H1 (cell line): Measurements from ENCODE around the gene TRMT2B. TPM values are rescaled to one million over a fixed set of nuclear protein-coding genes. Genes with fewer than 3 reads are reported as not detected.

Experiments used
- CTCF ChIA-PET: fragments of 300-600 bp; sonication (Branson Sonifier 250); formaldehyde crosslinking; loops from one replicate; lab custom pipeline; 2021; ENCODE audit not compliant: partially characterized antibody; lab: Charles Lee
- POLR2A ChIA-PET: fragments of 300-600 bp; sonication (Branson Sonifier 250); formaldehyde crosslinking; loops from one replicate; lab custom pipeline; 2021; ENCODE audit warnings: inconsistent platforms; ENCODE audit not compliant: partially characterized antibody; lab: Charles Lee
- DNase-seq, 2 experiments: peaks; one replicate each; pipeline versions ENCODE4 v3.0.0 to v3.0.0-alpha.2; 2010 to 2022; ENCODE audit warnings: low spot score in 2 of 2, low read depth in 1 of 2, mixed read lengths in 1 of 2
- FAIRE-seq: peaks from 2 replicates; lab custom pipeline; 2011; peaks lifted over from hg19 to GRCh38; lab: Jason Lieb, UNC
- H2AFZ ChIP-seq: 2 replicates; pipeline ENCODE4 v1.8.1; 2012; ENCODE audit warnings: low read length, inconsistent platforms
- H2AK5ac ChIP-seq: 2 replicates; pipeline ENCODE4 v1.6.1; 2013; ENCODE audit warnings: low read depth, low read length
- H2BK120ac ChIP-seq: replicated peaks from 2 replicates; pipeline ENCODE3; 2013; ENCODE audit warnings: low read depth, low read length, inconsistent platforms
- H2BK12ac ChIP-seq: 2 replicates; pipeline ENCODE4 v1.6.1; 2013; ENCODE audit warnings: low read depth, low read length
- H2BK15ac ChIP-seq: 2 replicates; pipeline ENCODE4 v1.6.1; 2013; ENCODE audit warnings: low read length
- H2BK20ac ChIP-seq: 2 replicates; pipeline ENCODE4 v1.6.1; 2013; ENCODE audit warnings: low read length
- H2BK5ac ChIP-seq: 2 replicates; pipeline ENCODE4 v1.6.1; 2013; ENCODE audit warnings: low read depth, low read length
- H3K14ac ChIP-seq: 2 replicates; pipeline ENCODE4 v1.6.1; 2013; ENCODE audit warnings: inconsistent platforms; ENCODE audit not compliant: insufficient read length
- H3K18ac ChIP-seq: 2 replicates; pipeline ENCODE4 v1.6.1; 2013; ENCODE audit warnings: low read length; ENCODE audit errors: extremely low read depth
- H3K23ac ChIP-seq: 2 replicates; pipeline ENCODE4 v1.6.1; 2013; ENCODE audit warnings: inconsistent platforms; ENCODE audit not compliant: insufficient read length
- H3K23me2 ChIP-seq: 2 replicates; pipeline ENCODE4 v1.6.1; 2013; ENCODE audit warnings: low read depth, low read length
- H3K27ac ChIP-seq: 2 replicates; pipeline ENCODE4 v1.6.1; 2011; ENCODE audit warnings: low read depth, low read length, inconsistent platforms
- H3K27me3 ChIP-seq, 4 experiments: replicated peaks in 1 of 4; 1 replicate in 1 of 4; 2 replicates in 3 of 4; pipeline versions ENCODE4 v1.6.1 to v1.8.1; 2011 to 2013; ENCODE audit warnings: low read length in 3 of 4, mild to moderate bottlenecking in 3 of 4, inconsistent platforms in 2 of 4, mixed read lengths in 2 of 4, moderate library complexity in 1 of 4; ENCODE audit not compliant: control insufficient read depth in 3 of 4, insufficient read depth in 3 of 4; ENCODE audit errors: extremely low read depth in 1 of 4
- H3K36me3 ChIP-seq, 4 experiments: 2 replicates each; pipeline versions ENCODE4 v1.6.1 to v1.8.1; 2011 to 2013; ENCODE audit warnings: mild to moderate bottlenecking in 4 of 4, low read length in 3 of 4, moderate library complexity in 2 of 4, control low read depth in 1 of 4, inconsistent platforms in 1 of 4; ENCODE audit not compliant: insufficient read depth in 4 of 4, control insufficient read depth in 2 of 4
- H3K4ac ChIP-seq: replicated peaks from 2 replicates; pipeline ENCODE3; 2013; ENCODE audit warnings: low read length, low read depth, mixed read lengths, inconsistent platforms; ENCODE audit not compliant: insufficient read length
- H3K4me1 ChIP-seq, 4 experiments: replicated peaks in 1 of 4; 1 replicate in 1 of 4; 2 replicates in 3 of 4; pipeline versions ENCODE4 v1.6.1 to v1.8.1; 2011 to 2013; ENCODE audit warnings: low read length in 3 of 4, inconsistent platforms in 2 of 4, mixed read lengths in 1 of 4; ENCODE audit not compliant: insufficient read depth in 4 of 4, control insufficient read depth in 3 of 4
- H3K4me2 ChIP-seq, 2 experiments: 2 replicates each; pipeline versions ENCODE4 v1.6.1 to v1.8.1; 2011 to 2013; ENCODE audit warnings: low read depth in 2 of 2, low read length in 2 of 2, control low read depth in 1 of 2, inconsistent platforms in 1 of 2, mild to moderate bottlenecking in 1 of 2; ENCODE audit not compliant: insufficient read depth in 1 of 2
- H3K4me3 ChIP-seq, 4 experiments: fragments of 200-600, 300-600 bp in 1 of 4; sonication (generic), shearing (Covaris generic), sonication (Bioruptor Twin) in 1 of 4; 2 replicates each; pipeline versions ENCODE4 v1.5.1 to v1.8.1; 2011 to 2016; ENCODE audit warnings: low read length in 4 of 4, low read depth in 3 of 4, control low read depth in 2 of 4, inconsistent platforms in 2 of 4, mild to moderate bottlenecking in 2 of 4, mixed read lengths in 1 of 4, moderate library complexity in 1 of 4; ENCODE audit not compliant: insufficient read depth in 2 of 4; ENCODE audit errors: extremely low read depth in 1 of 4
- H3K56ac ChIP-seq: replicated peaks from 2 replicates; pipeline ENCODE3; 2013; ENCODE audit warnings: low read depth, mild to moderate bottlenecking, mixed read lengths, low read length, inconsistent platforms; ENCODE audit not compliant: insufficient read length
- H3K79me1 ChIP-seq: 2 replicates; pipeline ENCODE4 v1.6.1; 2013; ENCODE audit warnings: low read depth, low read length, control low read depth
- H3K79me2 ChIP-seq, 2 experiments: 2 replicates each; pipeline versions ENCODE4 v1.6.1 to v1.8.1; 2012 to 2013; ENCODE audit warnings: low read length in 2 of 2, mild to moderate bottlenecking in 2 of 2, inconsistent platforms in 1 of 2; ENCODE audit not compliant: insufficient read depth in 2 of 2, control insufficient read depth in 1 of 2
- H3K9ac ChIP-seq, 4 experiments: replicated peaks in 1 of 4; 1 replicate in 1 of 4; 2 replicates in 3 of 4; pipeline versions ENCODE4 v1.6.1 to v1.8.1; 2011 to 2013; ENCODE audit warnings: low read depth in 3 of 4, low read length in 3 of 4, control low read depth in 2 of 4, mild to moderate bottlenecking in 2 of 4, moderate library complexity in 2 of 4, inconsistent platforms in 1 of 4; ENCODE audit errors: extremely low read depth in 1 of 4
- H3K9me3 ChIP-seq, 2 experiments: 2 replicates each; pipeline versions ENCODE4 v1.6.1 to v1.8.1; 2012 to 2013; ENCODE audit warnings: mild to moderate bottlenecking in 2 of 2, moderate library complexity in 2 of 2, control low read depth in 1 of 2, inconsistent platforms in 1 of 2, low read depth in 1 of 2, low read length in 1 of 2, mixed read lengths in 1 of 2; ENCODE audit not compliant: insufficient read depth in 2 of 2
- H4K20me1 ChIP-seq, 2 experiments: replicated peaks in 1 of 2; 2 replicates each; pipeline versions ENCODE3 to v1.8.1; 2011 to 2013; ENCODE audit warnings: inconsistent platforms in 2 of 2, low read length in 2 of 2, mild to moderate bottlenecking in 1 of 2; ENCODE audit not compliant: insufficient read depth in 2 of 2, control insufficient read depth in 1 of 2
- H4K5ac ChIP-seq: 2 replicates; pipeline ENCODE4 v1.6.1; 2013; ENCODE audit warnings: low read length, low read depth, mixed read lengths, inconsistent platforms; ENCODE audit not compliant: insufficient read length
- H4K8ac ChIP-seq: 2 replicates; pipeline ENCODE4 v1.8.0; 2013; ENCODE audit warnings: mild to moderate bottlenecking, moderate library complexity, low read length, inconsistent platforms; ENCODE audit not compliant: insufficient read depth; ENCODE audit errors: extremely low read depth
- H4K91ac ChIP-seq: replicated peaks from 2 replicates; pipeline ENCODE3; 2013; ENCODE audit warnings: low read length, mixed read lengths, inconsistent platforms; ENCODE audit not compliant: insufficient read length
- ASH2L ChIP-seq: fragments of 200-600, 300-600 bp; sonication (generic); IDR thresholded peaks from one replicate; pipeline ENCODE4 v1.7.1; 2017; ENCODE audit warnings: low read length
- CHD2 ChIP-seq: IDR thresholded peaks from 2 replicates; pipeline ENCODE4 v1.6.1; 2012; ENCODE audit warnings: low read length, improper control_type of control experiment
- EGR1 ChIP-seq: IDR thresholded peaks from 2 replicates; pipeline ENCODE4 v1.6.1; 2011; ENCODE audit warnings: low read depth, low read length, borderline replicate concordance
- EZH2 ChIP-seq: fragments of 200-600 bp; sonication (generic); IDR thresholded peaks from 2 replicates; pipeline ENCODE4 v1.7.1; 2012; ENCODE audit warnings: low read depth, mild to moderate bottlenecking, moderate library complexity, low read length, inconsistent platforms; ENCODE audit not compliant: severe bottlenecking
- JUN ChIP-seq: IDR thresholded peaks from 2 replicates; pipeline ENCODE4 v1.6.1; 2011; ENCODE audit warnings: low read depth, mild to moderate bottlenecking, improper control_type of control experiment, low read length
- KDM4A ChIP-seq: IDR thresholded peaks from one replicate; pipeline ENCODE4 v1.7.1; 2012; ENCODE audit warnings: low read depth, mild to moderate bottlenecking, moderate library complexity, low read length, inconsistent platforms; ENCODE audit not compliant: severe bottlenecking
- NANOG ChIP-seq: IDR thresholded peaks from 2 replicates; pipeline ENCODE4 v1.6.1; 2011; ENCODE audit warnings: low read length, low read depth, mild to moderate bottlenecking, inconsistent platforms; ENCODE audit not compliant: insufficient read depth, poor library complexity, severe bottlenecking
- NRF1 ChIP-seq: IDR thresholded peaks from 2 replicates; pipeline ENCODE4 v1.6.1; 2011; ENCODE audit warnings: mild to moderate bottlenecking, low read depth, low read length, improper control_type of control experiment
- POLR2A ChIP-seq, 2 experiments: IDR thresholded peaks; 1 replicate in 1 of 2; 2 replicates in 1 of 2; pipeline ENCODE4 v1.6.1; 2011; ENCODE audit warnings: low read depth in 2 of 2, low read length in 2 of 2, mild to moderate bottlenecking in 2 of 2; ENCODE audit errors: control extremely low read depth in 1 of 2
- RNF2 ChIP-seq: fragments of 200-900, 300-1000 bp; sonication (generic); IDR thresholded peaks from 2 replicates; pipeline ENCODE4 v1.7.1; 2016; ENCODE audit warnings: borderline replicate concordance, low read depth, mild to moderate bottlenecking, antibody characterized with exemption, low read length; ENCODE audit not compliant: poor library complexity, severe bottlenecking; ENCODE audit errors: missing control alignments
- SP2 ChIP-seq: IDR thresholded peaks from 2 replicates; pipeline ENCODE4 v1.6.1; 2012; ENCODE audit warnings: mild to moderate bottlenecking, low read length, inconsistent platforms
- TAF1 ChIP-seq: IDR thresholded peaks from 2 replicates; pipeline ENCODE4 v1.6.1; 2011; ENCODE audit warnings: mild to moderate bottlenecking, low read depth, low read length
- TAF7 ChIP-seq: optimal IDR thresholded peaks from 2 replicates; pipeline ENCODE3; 2011; ENCODE audit warnings: low read depth, mild to moderate bottlenecking, inconsistent platforms, low read length, moderate library complexity, borderline replicate concordance
- polyA plus RNA-seq, 7 experiments: library from polyadenylated mRNA; depleted of rRNA in 3 of 7; stranded (reverse) in 5 of 7; unstranded in 2 of 7; fragments of >200 nt in 5 of 7; fragments of 200-250 nt in 2 of 7; gene quantifications; 1 replicate in 5 of 7; 2 replicates in 1 of 7; 4 replicates in 1 of 7; pipeline versions ENCODE4 v1.2.1 to v1.2.3, GENCODE V29; 2011 to 2013; ENCODE audit warnings: missing spikeins in 2 of 7, mixed read lengths in 2 of 7
- total RNA-seq: library from RNA; stranded (reverse); fragmentation: NEBNext Ultra II Directional; extraction: Animal tissue kit (Norgen Biotek cat#: 25700); gene quantifications from 2 replicates; pipeline ENCODE4 v1.2.1, GENCODE V29; 2021
- TF ChIP-seq, protein P1 (sequence below), 3 experiments: IDR thresholded peaks; 1 replicate in 2 of 3; 2 replicates in 1 of 3; pipeline versions ENCODE4 v1.5.1 to v1.6.1; 2011; ENCODE audit warnings: low read length in 3 of 3, mild to moderate bottlenecking in 3 of 3, inconsistent platforms in 2 of 3, low read depth in 1 of 3, moderate library complexity in 1 of 3; ENCODE audit not compliant: insufficient read depth in 1 of 3; ENCODE audit errors: control extremely low read depth in 1 of 3

TRMT2B gene
- total and polyA plus RNA-seq, 2 of the 8 experiments (the other 6 are each of a cell fraction or from before 2014, with no cell fraction given) = 12.1 to 12.4 TPM

DNA sequence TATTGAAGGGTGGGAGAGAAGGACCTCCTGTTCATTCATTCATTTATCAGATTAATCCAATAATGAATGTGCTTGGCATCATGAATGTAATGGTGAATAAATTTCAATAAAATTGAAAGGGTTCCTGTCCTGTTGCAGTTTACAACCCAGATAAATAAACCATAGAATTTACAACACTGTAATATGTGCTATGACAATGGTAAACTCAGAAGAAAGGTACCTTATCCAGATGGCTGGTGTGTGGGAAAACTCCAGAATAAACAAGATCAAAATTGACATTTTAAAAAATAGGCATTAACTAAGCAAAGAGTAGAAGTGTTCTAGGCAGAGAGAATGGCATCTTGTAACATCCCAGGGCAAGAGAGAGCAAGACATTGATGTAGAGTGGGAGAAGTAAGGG lies 67.1 kb downstream of the TRMT2B start:
- H2BK5ac ChIP-seq = no peak overlapping the region
- no peak overlapping the region for H2BK120ac ChIP-seq
- no peaks in the 10 kb centered on the region for H4K20me1 ChIP-seq
- H3K23me2 ChIP-seq = no peaks in the 10 kb centered on the region
- no peak overlapping the region for H4K5ac ChIP-seq
- ChIA-PET CTCF (no interaction called here), POLR2A (no interaction called here)
- no peaks in the 10 kb centered on the region for H3K27me3 ChIP-seq
- H3K79me2 ChIP-seq = no peaks in the 10 kb centered on the region
- H3K4ac ChIP-seq = no peak overlapping the region
- no peak overlapping the region for H3K4me2 ChIP-seq
- H2BK20ac ChIP-seq = no peak overlapping the region
- H3K14ac ChIP-seq = no peak overlapping the region
- no peak overlapping the region for H3K9ac ChIP-seq
- no peak overlapping the region for H3K18ac ChIP-seq
- no peaks in the 10 kb centered on the region for H3K36me3 ChIP-seq
- no peak overlapping the region for H2BK12ac ChIP-seq
- H3K23ac ChIP-seq = no peak overlapping the region
- H2BK15ac ChIP-seq = no peak overlapping the region
- H2AK5ac ChIP-seq = no peak overlapping the region
- H3K27ac ChIP-seq = no peak overlapping the region
- H4K8ac ChIP-seq = no peak overlapping the region
- DNase-seq = no peak
- no peak for FAIRE-seq
- no peaks in the 10 kb centered on the region for H3K9me3 ChIP-seq
- no peak overlapping the region for H4K91ac ChIP-seq
- H3K56ac ChIP-seq = no peak overlapping the region
- H3K79me1 ChIP-seq = no peaks in the 10 kb centered on the region
- H2AFZ ChIP-seq = no peak overlapping the region
- H3K4me3 ChIP-seq = no peak overlapping the region
- no peaks in the 10 kb centered on the region for H3K4me1 ChIP-seq
- TF ChIP-seq CHD2 (no peak), POLR2A (IDR thresholded peaks at IDR 0.05; ENCODE audit: control extremely low read depth in 1 of 2, low read depth in 2 of 2, low read length in 2 of 2) (no peak), ASH2L (no peak), NANOG (no peak), SP2 (no peak), KDM4A (no peak), TAF1 (no peak), EZH2 (no peak), TAF7 (no peak), NRF1 (no peak), RNF2 (no peak), EGR1 (no peak), JUN (no peak)
- TF ChIP-seq, protein P1, sequence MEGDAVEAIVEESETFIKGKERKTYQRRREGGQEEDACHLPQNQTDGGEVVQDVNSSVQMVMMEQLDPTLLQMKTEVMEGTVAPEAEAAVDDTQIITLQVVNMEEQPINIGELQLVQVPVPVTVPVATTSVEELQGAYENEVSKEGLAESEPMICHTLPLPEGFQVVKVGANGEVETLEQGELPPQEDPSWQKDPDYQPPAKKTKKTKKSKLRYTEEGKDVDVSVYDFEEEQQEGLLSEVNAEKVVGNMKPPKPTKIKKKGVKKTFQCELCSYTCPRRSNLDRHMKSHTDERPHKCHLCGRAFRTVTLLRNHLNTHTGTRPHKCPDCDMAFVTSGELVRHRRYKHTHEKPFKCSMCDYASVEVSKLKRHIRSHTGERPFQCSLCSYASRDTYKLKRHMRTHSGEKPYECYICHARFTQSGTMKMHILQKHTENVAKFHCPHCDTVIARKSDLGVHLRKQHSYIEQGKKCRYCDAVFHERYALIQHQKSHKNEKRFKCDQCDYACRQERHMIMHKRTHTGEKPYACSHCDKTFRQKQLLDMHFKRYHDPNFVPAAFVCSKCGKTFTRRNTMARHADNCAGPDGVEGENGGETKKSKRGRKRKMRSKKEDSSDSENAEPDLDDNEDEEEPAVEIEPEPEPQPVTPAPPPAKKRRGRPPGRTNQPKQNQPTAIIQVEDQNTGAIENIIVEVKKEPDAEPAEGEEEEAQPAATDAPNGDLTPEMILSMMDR (IDR thresholded peaks at IDR 0.05; ENCODE audit: control extremely low read depth in 1 of 3, insufficient read depth in 1 of 3, low read depth in 1 of 3, low read length in 3 of 3) = no peak
